Progenitor cell of endocrine pancreas (in vitro differentiated cells): ENCODE results near the gene TNP2. TPM values are rescaled to one million over a fixed set of nuclear protein-coding genes. Genes with fewer than 3 reads are reported as not detected.
A peak's percentile ranks its signal among the peaks of the same experiment; 100 is the strongest.

ENCODE experiments used
- DNase-seq: peaks from one replicate; pipeline ENCODE4 v3.0.0; 2021; ENCODE audit warnings: low spot score; ENCODE audit not compliant: unreplicated experiment
- H3K27ac Mint-ChIP-seq: 2 replicates; pipeline ENCODE4 v1.8.0; 2021; ENCODE audit warnings: mild to moderate bottlenecking, moderate library complexity, mixed read lengths
- H3K27me3 Mint-ChIP-seq: 2 replicates; pipeline ENCODE4 v1.8.0; 2021; ENCODE audit warnings: mixed read lengths
- H3K36me3 Mint-ChIP-seq: 2 replicates; pipeline ENCODE4 v1.8.0; 2022; ENCODE audit warnings: mixed read lengths; ENCODE audit not compliant: insufficient read depth
- H3K4me1 Mint-ChIP-seq: 2 replicates; pipeline ENCODE4 v1.8.0; 2021; ENCODE audit warnings: low read depth, mixed read lengths
- H3K4me3 Mint-ChIP-seq: 2 replicates; pipeline ENCODE4 v1.8.0; 2021; ENCODE audit warnings: low read depth, mild to moderate bottlenecking, moderate library complexity, mixed read lengths
- H3K9me3 Mint-ChIP-seq: 2 replicates; pipeline ENCODE4 v1.8.0; 2021; ENCODE audit warnings: low read depth, mixed read lengths
- CTCF ChIP-seq: fragments of 200-600 bp; sonication (generic); IDR thresholded peaks from one replicate; pipeline ENCODE4 v1.5.0; 2021; ENCODE audit warnings: antibody characterized with exemption, mild to moderate bottlenecking; ENCODE audit not compliant: unreplicated experiment
- total RNA-seq: library from RNA; stranded (reverse); gene quantifications from 2 replicates; pipeline ENCODE4 v1.2.1, GENCODE V29; 2021

The TNP2 gene
- total RNA-seq, 1 donor from 2014 or later, result not detected

DNA sequence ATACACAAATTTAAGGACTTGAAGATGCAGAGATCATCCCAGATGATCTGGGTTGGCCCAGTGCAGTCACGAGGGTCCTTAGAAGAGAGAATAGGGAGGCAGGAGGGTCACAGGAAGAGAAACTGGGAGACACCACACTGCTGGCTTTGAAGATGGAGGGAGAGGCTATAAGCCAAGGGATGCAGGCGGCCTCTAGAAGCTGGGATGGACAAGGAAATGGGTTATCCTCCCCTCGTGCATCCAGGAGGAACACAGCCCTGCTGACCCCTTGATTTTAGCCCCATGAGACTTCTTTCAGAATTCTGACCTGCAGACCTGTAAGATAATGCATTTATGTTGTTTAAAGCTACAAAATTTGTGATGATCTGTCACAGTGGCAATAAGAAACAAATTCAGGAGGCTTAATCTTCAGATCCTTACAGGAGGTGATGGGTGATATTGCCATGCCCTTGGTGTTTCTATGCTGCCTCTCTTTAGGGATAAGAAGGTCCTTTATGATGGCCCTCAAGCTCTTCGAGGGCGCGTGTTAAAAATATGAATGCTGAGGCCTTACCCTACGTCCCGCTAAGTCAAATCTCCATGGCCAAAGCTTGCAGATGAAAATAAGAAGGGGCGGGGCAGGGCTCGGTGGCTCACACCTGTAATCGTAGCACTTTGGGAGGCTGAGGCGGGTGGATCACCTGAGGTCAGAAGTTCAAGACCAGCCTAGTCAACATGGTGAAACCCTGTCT is 8.6 kb upstream of the TNP2 start:
- Mint-ChIP-seq H3K27ac (no peak overlapping the region), H3K4me3 (no peak overlapping the region), H3K4me1 (peaks cover 34% of the 10 kb centered on the region), H3K36me3 (no peaks in the 10 kb centered on the region), H3K27me3 (no peaks in the 10 kb centered on the region), H3K9me3 (peaks cover 2% of the 10 kb centered on the region)
- no peak for TF ChIP-seq CTCF
- no peak for DNase-seq

GRCh38 chr16:11276896-11277593 is 7.9 kb upstream of the TNP2 start:
- no peaks in the 10 kb centered on the region for H3K27me3 Mint-ChIP-seq
- no peaks in the 10 kb centered on the region for H3K36me3 Mint-ChIP-seq
- H3K4me1 Mint-ChIP-seq, result peaks cover 32% of the 10 kb centered on the region
- H3K4me3 Mint-ChIP-seq, result no peak overlapping the region
- no peak for TF ChIP-seq CTCF
- peaks cover 2% of the 10 kb centered on the region for H3K9me3 Mint-ChIP-seq
- no peak overlapping the region for H3K27ac Mint-ChIP-seq
- no peak for DNase-seq

GRCh38 chr16:11276143-11276895 is 7.2 kb upstream of the TNP2 start, which contains the start of gene PRM2:
PRM2 (minus strand) TSS chr16:11276480; CDS start chr16:11276370, 110 bp downstream.
- H3K27me3 Mint-ChIP-seq, result no peaks in the 10 kb centered on the region
- TF ChIP-seq CTCF, result no peak
- no peak within 1 kb of the TSS for H3K4me3 Mint-ChIP-seq
- H3K4me1 Mint-ChIP-seq, result peaks cover 30% of the 10 kb centered on the region
- H3K9me3 Mint-ChIP-seq, result peaks cover 2% of the 10 kb centered on the region
- no peak for DNase-seq
- H3K36me3 Mint-ChIP-seq, result no peaks in the 10 kb centered on the region
- no peak within 1 kb of the TSS for H3K27ac Mint-ChIP-seq

DNA sequence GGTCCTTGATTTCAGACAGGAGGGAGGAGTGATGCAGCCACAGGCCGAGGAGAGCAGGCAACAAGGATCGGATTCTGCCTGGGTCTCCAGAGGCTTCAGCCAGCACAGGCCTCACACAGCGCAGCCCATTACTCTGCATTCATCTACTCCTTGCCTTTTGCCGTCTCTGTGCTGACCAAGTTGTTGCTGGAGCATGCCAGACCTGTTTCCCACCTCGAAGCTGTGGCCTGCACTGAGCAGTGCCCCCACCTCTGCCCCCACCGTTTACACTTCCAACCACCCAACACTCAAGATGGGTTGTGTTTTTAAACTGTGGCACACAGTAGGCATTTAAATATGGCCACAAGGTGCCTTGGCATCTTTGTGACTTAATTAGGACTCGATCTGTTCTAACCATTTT is 5.8 kb upstream of the TNP2 start:
- no peak for DNase-seq
- H3K4me1 Mint-ChIP-seq, result peaks cover 25% of the 10 kb centered on the region
- no peak for TF ChIP-seq CTCF
- no peak overlapping the region for H3K27ac Mint-ChIP-seq
- H3K27me3 Mint-ChIP-seq, result no peaks in the 10 kb centered on the region
- no peak overlapping the region for H3K4me3 Mint-ChIP-seq
- no peaks in the 10 kb centered on the region for H3K36me3 Mint-ChIP-seq
- peaks cover 2% of the 10 kb centered on the region for H3K9me3 Mint-ChIP-seq

DNA sequence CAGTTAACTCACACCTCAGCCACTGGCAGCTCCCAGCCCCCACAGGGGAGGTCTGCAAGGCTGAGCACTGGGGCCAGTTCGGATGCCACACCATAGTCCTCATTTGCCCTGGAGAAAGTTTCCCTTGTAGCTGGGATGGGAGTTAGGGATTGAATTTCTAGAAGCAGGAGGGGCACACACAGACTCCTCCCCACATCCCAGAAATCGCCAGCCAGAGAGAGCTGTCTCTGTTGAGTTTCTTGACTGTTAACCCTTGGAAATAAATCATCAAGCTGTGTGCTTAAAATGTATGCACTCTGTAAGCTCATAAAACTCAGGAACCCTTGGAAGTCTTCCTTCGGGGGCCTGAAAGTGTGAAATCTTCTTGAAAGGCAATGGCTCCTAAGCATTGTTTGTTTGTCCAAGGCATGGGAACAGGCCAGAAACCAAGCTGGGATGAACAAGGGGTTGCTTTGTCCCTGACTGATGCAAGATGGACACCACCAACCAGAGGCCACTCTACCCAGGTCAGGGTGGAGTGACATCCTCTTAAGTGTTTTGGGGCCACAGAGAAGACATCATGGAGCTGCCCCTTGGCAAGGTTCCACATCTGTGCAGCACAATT is 4.7 kb upstream of the TNP2 start:
- H3K4me3 Mint-ChIP-seq, result no peak overlapping the region
- no peaks in the 10 kb centered on the region for H3K36me3 Mint-ChIP-seq
- H3K9me3 Mint-ChIP-seq, result peaks cover 2% of the 10 kb centered on the region
- H3K27me3 Mint-ChIP-seq, result no peaks in the 10 kb centered on the region
- H3K4me1 Mint-ChIP-seq, result peaks cover 14% of the 10 kb centered on the region
- DNase-seq, result no peak
- TF ChIP-seq CTCF, result no peak
- peak overlapping the region; percentile 24 for H3K27ac Mint-ChIP-seq
